GM20000 (cell line): ENCODE data around the gene CDPF1.

Experiments used
- DNase-seq: peaks from one replicate; pipeline ENCODE4 v3.0.0; 2012; ENCODE audit warnings: low spot score
- CTCF ChIP-seq: IDR thresholded peaks from 2 replicates; pipeline ENCODE4 v1.5.1; 2012; ENCODE audit warnings: mild to moderate bottlenecking, control low read depth; ENCODE audit errors: extremely low read depth, missing control alignments

The CDPF1 gene

GRCh38 chr22:46246178-46246577 is 3.9 kb downstream of the CDPF1 start:
- TF ChIP-seq CTCF = no peak

GRCh38 chr22:46245511-46245910 is 4.6 kb downstream of the CDPF1 start:
- TF ChIP-seq CTCF = no peak
- DNase-seq = no peak

More at GRCh38 chr22:46246178-46246577, 3.9 kb downstream of the CDPF1 start:
- no peak for DNase-seq

GRCh38 chr22:46244771-46245170 is 5.3 kb downstream of the CDPF1 start:
- TF ChIP-seq CTCF = no peak
- DNase-seq = no peak

GRCh38 chr22:46242076-46242475 is 8.0 kb downstream of the CDPF1 start:
- no peak for DNase-seq
- no peak for TF ChIP-seq CTCF

GRCh38 chr22:46241396-46242007 is 8.6 kb downstream of the CDPF1 start:
- no peak for DNase-seq
- TF ChIP-seq CTCF = no peak

- DNase-seq = no peak
- no peak for TF ChIP-seq CTCF
These were observed 9.2 kb downstream of the CDPF1 start for GRCh38 chr22:46240907-46241306.

GRCh38 chr22:46240506-46240905 is 9.6 kb downstream of the CDPF1 start:
- DNase-seq = no peak
- TF ChIP-seq CTCF = no peak
